Psoas muscle (tissue), 8 donors: Measurements from ENCODE around the gene ZNF710. TPM values are rescaled to one million over a fixed set of nuclear protein-coding genes. Genes with fewer than 3 reads are reported as not detected.
A peak's percentile ranks its signal among the peaks of the same experiment; 100 is the strongest.

Experiments used
- ATAC-seq, 4 donors: fragments of 200-7000 bp; cut with Tn5 transposase; one replicate each; pipeline ENCODE4 v1.9.1; 2020; ENCODE audit warnings: moderate library complexity in 3 of 4, mild to moderate bottlenecking in 2 of 4
- DNase-seq, 2 donors: peaks; one replicate each; pipeline ENCODE4 v3.0.0-alpha.2; 2020
- H3K27ac ChIP-seq: fragments of 200-600 bp; one replicate; pipeline ENCODE4 v1.8.0; 2022
- H3K27me3 ChIP-seq, 3 donors: fragments of 200-600 bp in 1 of 3; one replicate each; pipeline versions ENCODE4 v1.6.1 to v1.8.0; 2013 to 2022; ENCODE audit warnings: low read length in 2 of 3, mild to moderate bottlenecking in 2 of 3, moderate library complexity in 1 of 3; ENCODE audit not compliant: insufficient read depth in 3 of 3
- H3K36me3 ChIP-seq, 2 donors: fragments of 200-600 bp in 1 of 2; one replicate each; pipeline versions ENCODE4 v1.6.1 to v1.8.0; 2013 to 2022; ENCODE audit warnings: low read depth in 1 of 2, mild to moderate bottlenecking in 1 of 2, moderate library complexity in 1 of 2; ENCODE audit not compliant: insufficient read depth in 1 of 2
- H3K4me1 ChIP-seq: fragments of 200-600 bp; one replicate; pipeline ENCODE4 v1.8.0; 2022
- H3K4me3 ChIP-seq: fragments of 200-600 bp; one replicate; pipeline ENCODE4 v1.8.0; 2022; ENCODE audit warnings: mild to moderate bottlenecking
- H3K9me3 ChIP-seq: fragments of 200-600 bp; one replicate; pipeline ENCODE4 v1.8.0; 2022
- CTCF ChIP-seq: fragments of 200-600 bp; IDR thresholded peaks from one replicate; pipeline ENCODE4 v1.8.0; 2022; ENCODE audit warnings: antibody characterized with exemption
- WGBS, 3 donors: extraction: QIAGEN DNeasy Blood & Tissue Kit; methylation state at CpG; one replicate each; pipeline versions ENCODE4 v1.1.6 to v1.1.7; 2013; 5-methylcytosine and 5-hydroxymethylcytosine counted together
- intact Hi-C, 2 donors: fragments of 100-400 bp; cut with DNase I; formaldehyde crosslinking; loops; one replicate each; pipeline versions ENCODE4 v1.11.0 to v1.14.2; 2022
- polyA plus RNA-seq, 3 donors: library from polyadenylated mRNA; stranded (reverse); fragments of 200-250 nt; gene quantifications; one replicate each; pipeline ENCODE4 v1.2.3, GENCODE V29; 2013
- total RNA-seq, 4 donors: library from RNA; stranded (reverse); fragmentation: NEBNext Ultra II Directional in 2 of 4; extraction: Animal tissue kit (Norgen Biotek cat#: 25700) in 2 of 4; gene quantifications; one replicate each; pipeline versions ENCODE4 v1.2.1 to v1.2.4, GENCODE V29; 2021 to 2023
- donor health status: healthy with polysubstance abuse.
- donor health status: DM: no; HTN: no; CAD: no; lungs with moderate emphysema.
- donor health status: Bipolar disorder and iron deficiency.
- donor health status: healthy.
- donor health status: DM: yes; HTN: yes; CAD: no.
- donor health status: DM: no; HTN: no; CAD: no.
- donor health status: DM: no; HTN: no; CAD: no.
- donor health status: DM: yes; HTN: yes; CAD: no.

ZNF710 gene
- total and polyA plus RNA-seq, 7 donors = 1.3 to 8.1 (median 4.5) TPM

GRCh38 chr15:90033448-90033847, 32.3 kb downstream of the ZNF710 start:
- Histone ChIP-seq H3K4me1 (peaks cover 23% of the 10 kb centered on the region), H3K36me3 (no peaks in the 10 kb centered on the region), H3K4me3 (no peak overlapping the region), H3K9me3 (no peaks in the 10 kb centered on the region), H3K27ac (no peak overlapping the region), H3K27me3 (no peaks in the 10 kb centered on the region)
- no peak for TF ChIP-seq CTCF
- ATAC-seq (no peak), DNase-seq (no peak)
- WGBS, 3 donors = 75 to 80% (median 76%) methylated on average over 6 of the region's 6 CpGs
- intact Hi-C loops = no loop called here

- 78 to 83% (median 81%) methylated on average over 19 of the region's 19 CpGs for WGBS, 3 donors
- H3K4me3 ChIP-seq = no peak overlapping the region
These were observed 34.1 kb downstream of the ZNF710 start for GRCh38 chr15:90035095-90035839.

GRCh38 chr15:90035840-90036230, 34.7 kb downstream of the ZNF710 start:
- H3K9me3 ChIP-seq = no peaks in the 10 kb centered on the region
- no peak overlapping the region for H3K4me3 ChIP-seq
- H3K4me1 ChIP-seq = peaks cover 19% of the 10 kb centered on the region
- no peaks in the 10 kb centered on the region for H3K36me3 ChIP-seq
- intact Hi-C loops = no loop called here
- H3K27me3 ChIP-seq = no peaks in the 10 kb centered on the region
- WGBS, 3 donors = 83 to 86% (median 85%) methylated on average over 10 of the region's 10 CpGs
- ATAC-seq = no peak
- H3K27ac ChIP-seq = no peak overlapping the region
- no peak for TF ChIP-seq CTCF
- DNase-seq = peak; percentile 27 to 57

More at GRCh38 chr15:90035095-90035839, 34.1 kb downstream of the ZNF710 start:
- Histone ChIP-seq H3K27ac (peak overlapping the region; percentile 42), H3K4me1 (peaks cover 20% of the 10 kb centered on the region), H3K36me3 (no peaks in the 10 kb centered on the region), H3K9me3 (no peaks in the 10 kb centered on the region), H3K27me3 (no peaks in the 10 kb centered on the region)
- ATAC-seq = peak in 3 of 4 donors; percentile 15 to 32 (median 20)
- intact Hi-C loops = no loop called here
- DNase-seq = peak; percentile 59 to 75
- TF ChIP-seq CTCF = no peak

- peaks cover 19% of the 10 kb centered on the region for H3K4me1 ChIP-seq
- H3K4me3 ChIP-seq = no peak overlapping the region
- H3K9me3 ChIP-seq = no peaks in the 10 kb centered on the region
- 60 to 77% (median 70%) methylated on average over 9 of the region's 9 CpGs for WGBS, 3 donors
- H3K27ac ChIP-seq = no peak overlapping the region
- DNase-seq (peak in 1 of 2 donors; percentile 9), ATAC-seq (peak in 2 of 4 donors; percentile 21 to 59)
- no peaks in the 10 kb centered on the region for H3K27me3 ChIP-seq
- no peak for TF ChIP-seq CTCF
- intact Hi-C loops = no loop called here
- no peaks in the 10 kb centered on the region for H3K36me3 ChIP-seq
These were observed 35.2 kb downstream of the ZNF710 start for GRCh38 chr15:90036343-90036742.
